ENCODE data around the gene THBS2.

The THBS2 gene

GRCh38 chr6:169232507-169232931, 21.1 kb downstream of the THBS2 start:
- no peak for DNase-seq

- no peak for DNase-seq
Measured at GRCh38 chr6:169231790-169232506, 21.7 kb downstream of the THBS2 start.

- no peak for DNase-seq
Measured at GRCh38 chr6:169230946-169231789, 22.5 kb downstream of the THBS2 start.

DNA sequence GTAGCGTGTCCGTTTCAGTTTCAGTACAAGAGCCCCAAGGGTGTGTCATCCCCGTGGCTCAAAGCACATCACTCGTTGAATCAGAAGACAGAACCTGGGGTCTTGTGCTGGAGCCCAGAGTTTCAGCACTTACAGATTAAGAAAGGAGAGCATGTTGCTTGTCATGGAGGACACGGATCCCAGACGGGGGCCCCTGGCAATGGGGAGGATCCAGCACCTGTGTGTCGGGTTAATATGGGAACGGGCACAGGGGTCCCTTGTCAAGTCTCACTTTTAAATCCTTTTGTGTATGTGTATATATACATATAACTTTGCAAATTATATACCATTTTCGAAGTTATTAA, 23.4 kb downstream of the THBS2 start:
- DNase-seq, result no peak

GRCh38 chr6:169229615-169230321, 23.9 kb downstream of the THBS2 start:
- peak in 15 of 56 donors; percentile 21 to 63 (median 41) for DNase-seq

DNA sequence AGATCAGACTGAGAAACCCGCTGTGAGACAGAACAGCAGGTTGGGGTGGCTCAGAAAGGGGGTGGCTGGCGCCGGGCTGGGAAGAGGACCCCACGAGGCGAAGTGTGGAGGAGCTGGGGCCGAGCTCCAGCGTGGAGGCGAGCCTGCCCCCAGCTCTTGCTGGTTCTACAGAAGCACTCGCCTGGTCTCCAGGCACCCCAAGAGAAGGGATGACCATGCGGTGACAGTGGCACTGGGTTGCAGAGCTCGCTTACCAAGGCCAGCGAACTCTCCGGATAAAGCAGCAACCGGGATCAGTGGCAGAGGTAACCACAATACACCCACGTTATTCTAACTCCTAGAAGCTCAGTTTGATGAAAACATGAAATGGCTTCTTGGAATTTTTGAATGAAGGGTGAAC, 26.5 kb downstream of the THBS2 start:
- no peak for DNase-seq

DNA sequence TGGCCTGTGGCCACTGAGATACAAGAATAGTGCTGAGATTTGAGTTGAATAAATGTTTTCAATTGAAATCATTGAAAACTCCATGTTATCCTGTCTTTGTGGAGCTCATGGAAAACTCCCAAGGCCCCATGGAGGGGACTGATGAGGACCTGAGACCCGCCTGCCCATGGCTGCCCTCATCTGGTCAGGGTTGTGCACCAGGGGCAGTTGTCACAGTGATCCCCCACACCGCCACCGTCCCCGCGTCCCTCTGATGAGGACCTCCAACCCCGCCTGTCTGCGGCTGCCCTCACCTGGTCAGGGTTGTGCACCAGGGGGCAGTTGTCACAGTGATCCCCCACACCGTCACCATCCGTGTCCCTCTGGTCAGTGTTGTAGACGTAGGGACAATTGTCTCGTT, 27.8 kb downstream of the THBS2 start:
- DNase-seq, result no peak

DNA sequence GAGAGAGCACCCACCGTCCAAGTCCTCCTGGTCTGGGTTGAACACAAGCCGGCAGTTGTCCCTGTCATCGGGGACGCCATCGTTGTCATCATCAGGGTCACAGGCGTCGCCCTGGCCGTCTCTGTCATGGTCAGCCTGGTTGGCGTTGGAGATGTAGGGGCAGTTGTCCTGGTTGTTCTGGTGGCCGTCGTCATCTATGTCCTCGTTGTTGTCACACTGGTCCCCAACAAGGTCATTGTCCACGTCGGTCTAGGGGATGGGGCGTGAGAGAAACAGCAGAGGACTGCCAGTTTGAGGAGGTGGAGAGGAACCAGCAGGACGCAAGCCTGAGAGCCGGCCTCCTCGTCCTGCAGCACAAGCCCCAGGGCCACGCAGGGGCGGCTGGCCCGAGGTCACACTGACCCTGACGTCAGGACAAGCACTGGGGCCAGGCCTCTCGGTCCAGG, 28.5 kb downstream of the THBS2 start:
- no peak for DNase-seq

DNA sequence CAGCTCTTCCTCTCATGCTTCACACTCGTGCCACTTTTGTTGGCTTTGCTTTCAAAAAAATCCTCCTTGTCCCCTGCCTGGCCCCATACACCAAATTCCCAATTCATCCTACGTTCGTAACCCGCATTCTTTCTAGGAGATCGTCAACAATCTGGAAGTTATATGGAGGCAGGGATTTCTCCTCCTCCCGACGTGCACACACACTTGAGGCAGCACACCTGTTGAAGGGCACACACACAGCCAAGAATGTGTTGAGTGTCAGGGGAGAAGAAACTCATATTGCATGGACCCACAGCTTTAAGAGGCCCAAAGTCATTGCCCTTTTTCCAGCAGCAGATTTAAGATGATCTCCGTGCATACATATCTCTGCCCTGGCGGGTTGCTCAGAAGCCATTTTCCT, 28.9 kb downstream of the THBS2 start:
- no peak for DNase-seq

DNA sequence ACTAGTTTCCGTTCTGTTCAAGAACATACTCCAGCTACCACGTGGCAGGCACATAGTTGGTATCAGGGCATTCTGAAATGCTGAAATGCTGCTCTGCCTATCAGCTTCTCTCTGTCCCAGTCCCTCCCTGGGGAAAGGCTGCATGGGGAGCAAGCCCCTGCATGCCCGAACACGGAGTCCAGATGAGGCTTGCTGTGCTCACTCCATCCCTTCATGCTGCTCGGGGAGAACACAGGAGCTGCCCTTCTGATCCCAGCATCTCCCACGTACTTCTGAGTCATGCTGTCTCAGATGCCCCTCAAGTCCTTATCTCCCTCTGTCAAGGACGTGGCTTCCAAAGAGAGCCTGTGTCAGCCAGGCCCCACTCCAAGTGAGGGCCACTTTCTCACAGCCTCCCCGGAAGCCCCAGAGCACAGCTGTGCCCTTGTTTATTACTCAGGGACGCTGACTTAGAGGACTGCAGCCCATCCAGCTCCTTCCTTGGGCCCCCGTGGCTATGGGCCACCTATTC, 29.4 kb downstream of the THBS2 start:
- DNase-seq, result peak in 4 of 56 donors; percentile 18 to 38 (median 25)

DNA sequence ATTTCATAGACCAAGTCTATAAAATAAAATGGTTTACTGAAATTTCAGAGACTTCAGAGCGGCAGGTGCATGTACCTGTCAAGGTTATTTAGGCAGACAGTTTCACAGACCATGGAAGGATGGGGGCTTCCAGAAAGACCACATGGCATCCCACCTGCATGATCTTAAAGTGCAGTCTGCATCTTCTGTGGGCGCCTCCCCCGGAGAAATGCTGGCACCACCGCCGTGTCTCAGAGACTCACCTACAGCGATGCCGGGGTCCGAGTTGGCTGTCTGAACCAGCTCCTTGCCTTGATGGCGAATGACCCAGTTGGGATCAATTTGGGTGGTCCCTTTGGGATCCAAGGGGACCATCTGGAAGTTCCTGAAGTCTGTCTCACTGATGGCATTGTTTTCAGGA, 30.6 kb downstream of the THBS2 start:
- no peak for DNase-seq

DNA sequence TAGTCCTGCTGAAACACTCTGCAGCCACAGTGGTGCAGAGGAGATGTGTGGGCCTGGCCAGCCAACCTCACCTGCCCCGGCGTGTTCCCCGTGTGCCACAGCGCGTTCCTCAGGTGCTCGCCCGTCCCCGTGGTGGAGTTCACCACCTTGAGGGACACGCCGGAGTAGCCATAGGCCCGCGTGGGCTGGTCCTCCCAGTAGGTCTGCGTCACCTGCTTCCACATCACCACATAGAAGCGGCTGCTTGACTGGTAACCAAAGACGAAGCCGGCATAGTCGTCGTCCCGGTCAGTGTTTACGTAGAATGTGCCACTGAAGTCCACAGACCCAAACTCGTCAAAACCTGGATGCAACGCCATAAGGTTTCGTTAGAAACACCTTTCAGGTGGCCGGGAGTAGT, 31.5 kb downstream of the THBS2 start:
- DNase-seq, result no peak

GRCh38 chr6:169221264-169221663, 32.4 kb downstream of the THBS2 start:
- DNase-seq, result no peak

GRCh38 chr6:169220068-169220964, 33.3 kb downstream of the THBS2 start:
- no peak for DNase-seq

DNA sequence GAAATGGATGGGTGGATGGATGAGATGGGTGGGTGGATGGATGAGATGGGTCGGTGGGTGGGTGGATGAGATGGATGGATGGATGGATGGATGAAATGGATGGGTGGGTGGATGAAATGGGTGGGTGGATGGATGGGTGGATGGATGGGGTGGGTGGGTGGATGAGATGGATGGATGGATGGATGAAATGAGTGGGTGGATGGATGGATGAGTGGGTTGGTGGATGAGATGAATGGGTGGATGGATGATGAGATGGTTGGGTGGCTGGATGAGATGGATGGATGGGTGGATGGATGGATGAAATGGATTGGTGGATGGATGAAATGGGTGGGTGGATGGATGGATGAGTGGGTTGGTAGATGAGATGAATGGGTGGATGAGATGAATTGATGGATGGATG, 35.7 kb downstream of the THBS2 start:
- no peak for DNase-seq

DNA sequence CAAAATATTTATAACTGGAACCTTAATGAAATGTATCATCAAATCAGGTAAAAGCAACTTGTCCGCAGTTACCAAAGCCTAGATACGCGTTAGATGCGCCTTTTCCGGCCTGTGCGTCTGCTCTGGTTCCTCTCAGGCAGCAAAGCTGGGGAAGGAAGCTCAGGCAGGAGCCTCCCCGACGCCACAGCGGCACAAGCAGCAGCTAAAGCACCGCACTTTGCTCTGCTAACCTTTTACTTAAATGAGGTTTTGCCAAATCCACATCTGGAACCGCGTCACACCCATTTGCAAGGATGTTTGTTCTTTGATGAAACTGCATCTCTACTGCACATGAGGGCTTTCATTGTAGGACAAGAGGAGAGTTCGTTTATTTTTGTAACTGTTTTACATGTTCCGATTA, 36.8 kb downstream of the THBS2 start:
- no peak for DNase-seq

DNA sequence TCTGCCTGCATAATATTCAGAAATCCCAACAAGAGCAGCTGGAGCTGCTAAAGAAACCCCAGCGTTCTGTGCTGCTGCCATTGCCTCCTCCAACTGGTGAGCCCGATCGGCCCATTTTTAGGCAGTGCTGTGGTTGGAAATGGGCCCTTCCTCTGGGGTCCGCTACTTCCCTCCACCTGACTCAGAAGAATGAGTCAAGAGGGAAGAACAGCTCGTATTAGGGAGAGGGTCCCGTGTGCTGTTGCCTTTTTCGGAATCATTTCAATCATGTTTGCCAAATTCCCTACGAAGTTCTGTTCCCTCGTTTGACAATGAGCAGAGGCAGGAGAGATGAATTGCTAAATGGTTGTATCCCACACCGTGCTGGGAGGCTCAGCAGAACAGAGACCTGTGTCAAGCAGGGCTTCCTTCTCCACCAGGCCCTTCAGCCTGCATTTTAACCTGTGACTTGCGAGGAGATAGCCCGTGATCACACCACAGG, 38.4 kb downstream of the THBS2 start:
- peak in 1 of 56 donors; percentile 28 for DNase-seq

GRCh38 chr6:169214789-169215188, 38.9 kb downstream of the THBS2 start:
- peak in 3 of 56 donors; percentile 26 to 62 (median 37) for DNase-seq

DNA sequence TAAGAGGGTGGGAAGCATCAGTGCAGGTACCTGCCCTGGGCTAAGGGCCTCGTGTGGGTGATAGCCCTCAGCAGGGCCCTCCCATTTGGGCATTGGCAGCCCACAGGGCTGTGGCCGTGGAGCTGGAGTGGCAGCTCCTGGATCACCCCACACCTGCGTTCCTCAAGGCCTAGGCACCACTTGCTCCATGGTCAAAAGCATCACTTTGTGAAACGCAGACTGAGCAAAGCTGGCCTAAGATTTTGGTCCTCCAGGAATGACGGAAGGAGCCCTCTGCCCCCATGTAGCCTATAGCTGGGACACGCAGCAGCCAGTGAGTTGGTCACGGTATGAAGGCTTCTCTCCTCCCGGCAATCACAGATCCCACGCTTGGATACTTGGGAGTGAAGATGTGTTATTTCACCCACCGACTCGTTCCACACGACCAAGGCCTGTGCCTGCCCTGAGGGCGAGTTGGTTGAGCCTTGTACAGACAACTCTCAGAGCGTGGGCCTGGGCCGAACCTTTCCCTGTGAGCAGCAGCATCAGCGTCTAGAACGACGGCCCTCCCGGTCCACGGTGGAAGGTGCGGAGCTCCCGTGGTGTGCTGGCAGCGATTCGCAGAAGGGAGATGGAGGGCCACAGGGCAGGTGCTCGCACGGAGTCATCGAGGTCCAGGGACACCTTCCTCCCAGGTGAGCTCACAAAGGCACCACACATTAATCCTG, 39.7 kb downstream of the THBS2 start:
- DNase-seq, result no peak

Data from nucleus accumbens (tissue), 56 donors.